Measurements from ENCODE around the gene GORASP1.
A peak's percentile ranks its signal among the peaks of the same experiment; 100 is the strongest.

The GORASP1 gene

GRCh38 chr3:39104961-39105686, 2.3 kb downstream of the GORASP1 start:
- Histone ChIP-seq H2BK120ac (ENCODE audit: low read depth, low read length) (no peak overlapping the region), H2AK5ac (ENCODE audit: low read depth, low read length) (no peak overlapping the region), H2BK15ac (ENCODE audit: low read length) (no peak overlapping the region), H2BK5ac (ENCODE audit: low read length) (no peak overlapping the region), H2BK12ac (ENCODE audit: low read length) (no peak overlapping the region), H3K14ac (ENCODE audit: low read length) (no peak overlapping the region), H3K36me3 (replicated peaks in 1 of 2; ENCODE audit: control insufficient read depth in 2 of 2, insufficient read depth in 2 of 2, low read length in 2 of 2) (peaks cover 2 to 30% of the 10 kb centered on the region in 2 donors), H3K27me3 (ENCODE audit: control insufficient read depth in 3 of 3, insufficient read depth in 3 of 3, low read depth in 1 of 3, low read length in 3 of 3) (no peaks in the 10 kb centered on the region), H3K4me2 (ENCODE audit: insufficient read depth, low read length, poor library complexity, severe bottlenecking) (no peak overlapping the region), H3K18ac (ENCODE audit: low read length) (no peak overlapping the region), H3K23ac (ENCODE audit: low read depth, low read length, poor library complexity) (peak overlapping the region; percentile 26), H3K9me3 (replicated peaks in 1 of 2; ENCODE audit: control insufficient read depth in 2 of 2, insufficient read depth in 1 of 2, low read depth in 1 of 2, low read length in 2 of 2) (no peaks in the 10 kb centered on the region), H3K4ac (ENCODE audit: low read length) (no peak overlapping the region), H4K91ac (ENCODE audit: low read depth, low read length, poor library complexity) (no peak overlapping the region), H3K27ac (replicated peaks; ENCODE audit: low read length) (no peak overlapping the region), H3K4me1 (ENCODE audit: control insufficient read depth in 2 of 2, insufficient read depth in 1 of 2, low read depth in 1 of 2, low read length in 2 of 2) (peaks cover 6 to 7% of the 10 kb centered on the region in 2 donors), H4K8ac (ENCODE audit: low read depth, low read length) (no peak overlapping the region), H3K4me3 (ENCODE audit: low read length in 2 of 2) (no peak overlapping the region), H3K9ac (ENCODE audit: low read depth, low read length, poor library complexity) (peak overlapping the region; percentile 72), H3K79me1 (ENCODE audit: low read depth, low read length) (peaks cover 9% of the 10 kb centered on the region), H2AFZ (ENCODE audit: low read length) (no peak overlapping the region)
- no peak for DNase-seq (ENCODE audit: low spot score)
- no CpG with 5 or more reads among the region's 7 CpGs for WGBS, 2 donors (ENCODE audit: extremely low coverage in 2 of 2, insufficient read length in 2 of 2, insufficient replicate concordance in 1 of 2)

GRCh38 chr3:39103791-39104552, 3.5 kb downstream of the GORASP1 start:
- Histone ChIP-seq H3K79me1 (ENCODE audit: low read depth, low read length) (peaks cover 9% of the 10 kb centered on the region), H3K4me1 (ENCODE audit: control insufficient read depth in 2 of 2, insufficient read depth in 1 of 2, low read depth in 1 of 2, low read length in 2 of 2) (peaks cover 6 to 7% of the 10 kb centered on the region in 2 donors), H4K8ac (ENCODE audit: low read depth, low read length) (no peak overlapping the region), H3K9me3 (replicated peaks in 1 of 2; ENCODE audit: control insufficient read depth in 2 of 2, insufficient read depth in 1 of 2, low read depth in 1 of 2, low read length in 2 of 2) (no peaks in the 10 kb centered on the region), H3K4ac (ENCODE audit: low read length) (no peak overlapping the region), H3K23ac (ENCODE audit: low read depth, low read length, poor library complexity) (no peak overlapping the region), H3K27ac (replicated peaks; ENCODE audit: low read length) (no peak overlapping the region), H4K91ac (ENCODE audit: low read depth, low read length, poor library complexity) (no peak overlapping the region), H2BK15ac (ENCODE audit: low read length) (peak overlapping the region; percentile 17), H3K4me2 (ENCODE audit: insufficient read depth, low read length, poor library complexity, severe bottlenecking) (no peak overlapping the region), H3K4me3 (ENCODE audit: low read length in 2 of 2) (no peak overlapping the region), H2AK5ac (ENCODE audit: low read depth, low read length) (peak overlapping the region; percentile 45), H3K27me3 (ENCODE audit: control insufficient read depth in 3 of 3, insufficient read depth in 3 of 3, low read depth in 1 of 3, low read length in 3 of 3) (no peaks in the 10 kb centered on the region), H3K18ac (ENCODE audit: low read length) (no peak overlapping the region), H3K36me3 (replicated peaks in 1 of 2; ENCODE audit: control insufficient read depth in 2 of 2, insufficient read depth in 2 of 2, low read length in 2 of 2) (peaks cover 5 to 42% of the 10 kb centered on the region in 2 donors), H2BK5ac (ENCODE audit: low read length) (no peak overlapping the region), H2BK12ac (ENCODE audit: low read length) (no peak overlapping the region), H3K9ac (ENCODE audit: low read depth, low read length, poor library complexity) (no peak overlapping the region), H2AFZ (ENCODE audit: low read length) (no peak overlapping the region), H3K14ac (ENCODE audit: low read length) (no peak overlapping the region), H2BK120ac (ENCODE audit: low read depth, low read length) (no peak overlapping the region)
- no peak for DNase-seq (ENCODE audit: low spot score)
- WGBS, 2 donors (ENCODE audit: extremely low coverage in 2 of 2, insufficient read length in 2 of 2, insufficient replicate concordance in 1 of 2), result no CpG with 5 or more reads among the region's 6 CpGs

- no peak overlapping the region for H4K8ac ChIP-seq (ENCODE audit: low read depth, low read length)
- H3K4me3 ChIP-seq (ENCODE audit: low read length in 2 of 2), result no peak overlapping the region
- no peak overlapping the region for H3K27ac ChIP-seq (replicated peaks; ENCODE audit: low read length)
- no peak overlapping the region for H2BK12ac ChIP-seq (ENCODE audit: low read length)
- H3K36me3 ChIP-seq (replicated peaks in 1 of 2; ENCODE audit: control insufficient read depth in 2 of 2, insufficient read depth in 2 of 2, low read length in 2 of 2), result peaks cover 10 to 49% of the 10 kb centered on the region in 2 donors
- H2AFZ ChIP-seq (ENCODE audit: low read length), result no peak overlapping the region
- H3K9ac ChIP-seq (ENCODE audit: low read depth, low read length, poor library complexity), result no peak overlapping the region
- H2BK120ac ChIP-seq (ENCODE audit: low read depth, low read length), result no peak overlapping the region
- no peak overlapping the region for H3K4me2 ChIP-seq (ENCODE audit: insufficient read depth, low read length, poor library complexity, severe bottlenecking)
- no peaks in the 10 kb centered on the region for H3K9me3 ChIP-seq (replicated peaks in 1 of 2; ENCODE audit: control insufficient read depth in 2 of 2, insufficient read depth in 1 of 2, low read depth in 1 of 2, low read length in 2 of 2)
- WGBS, 2 donors (ENCODE audit: extremely low coverage in 2 of 2, insufficient read length in 2 of 2, insufficient replicate concordance in 1 of 2), result no CpG with 5 or more reads among the region's 4 CpGs
- H2BK15ac ChIP-seq (ENCODE audit: low read length), result no peak overlapping the region
- H3K18ac ChIP-seq (ENCODE audit: low read length), result no peak overlapping the region
- no peak for DNase-seq (ENCODE audit: low spot score)
- H3K27me3 ChIP-seq (ENCODE audit: control insufficient read depth in 3 of 3, insufficient read depth in 3 of 3, low read depth in 1 of 3, low read length in 3 of 3), result no peaks in the 10 kb centered on the region
- H3K23ac ChIP-seq (ENCODE audit: low read depth, low read length, poor library complexity), result no peak overlapping the region
- peaks cover 9% of the 10 kb centered on the region for H3K79me1 ChIP-seq (ENCODE audit: low read depth, low read length)
- no peak overlapping the region for H2BK5ac ChIP-seq (ENCODE audit: low read length)
- no peak overlapping the region for H3K4ac ChIP-seq (ENCODE audit: low read length)
- H2AK5ac ChIP-seq (ENCODE audit: low read depth, low read length), result no peak overlapping the region
- H4K91ac ChIP-seq (ENCODE audit: low read depth, low read length, poor library complexity), result no peak overlapping the region
- no peak overlapping the region for H3K14ac ChIP-seq (ENCODE audit: low read length)
- H3K4me1 ChIP-seq (ENCODE audit: control insufficient read depth in 2 of 2, insufficient read depth in 1 of 2, low read depth in 1 of 2, low read length in 2 of 2), result peaks cover 5 to 7% of the 10 kb centered on the region in 2 donors
Observed at GRCh38 chr3:39103324-39103693, 4.1 kb downstream of the GORASP1 start.

Measured in neuronal stem cell (in vitro differentiated cells).